GM21619 (cell line): ENCODE results near the gene CELA1.
"Not testable (repeated sequence)": the region's sequence is repeated elsewhere in the genome, so short reads cannot be mapped to it uniquely, and the experiment has no call there.

Source experiments
- ATAC-seq: cut with Tn5 transposase; IDR thresholded peaks from one replicate; pipeline ENCODE4 v1.9.1; 2021; ENCODE audit not compliant: unreplicated experiment

The CELA1 gene

GRCh38 chr12:51320311-51320694 is 26.2 kb downstream of the CELA1 start:
- ATAC-seq = no peak

GRCh38 chr12:51318846-51319599 is 27.5 kb downstream of the CELA1 start:
- no peak for ATAC-seq

- ATAC-seq = not testable (repeated sequence)
Observed at GRCh38 chr12:51318057-51318806, 28.2 kb downstream of the CELA1 start.

- no peak for ATAC-seq
Observed at GRCh38 chr12:51311389-51311788, 35.1 kb downstream of the CELA1 start.

- no peak for ATAC-seq
Observed at GRCh38 chr12:51307655-51308593, 38.6 kb downstream of the CELA1 start.

GRCh38 chr12:51306507-51306906 is 40.0 kb downstream of the CELA1 start:
- no peak for ATAC-seq

- ATAC-seq = not testable (repeated sequence)
Observed at GRCh38 chr12:51300768-51301167, 45.7 kb downstream of the CELA1 start.

DNA sequence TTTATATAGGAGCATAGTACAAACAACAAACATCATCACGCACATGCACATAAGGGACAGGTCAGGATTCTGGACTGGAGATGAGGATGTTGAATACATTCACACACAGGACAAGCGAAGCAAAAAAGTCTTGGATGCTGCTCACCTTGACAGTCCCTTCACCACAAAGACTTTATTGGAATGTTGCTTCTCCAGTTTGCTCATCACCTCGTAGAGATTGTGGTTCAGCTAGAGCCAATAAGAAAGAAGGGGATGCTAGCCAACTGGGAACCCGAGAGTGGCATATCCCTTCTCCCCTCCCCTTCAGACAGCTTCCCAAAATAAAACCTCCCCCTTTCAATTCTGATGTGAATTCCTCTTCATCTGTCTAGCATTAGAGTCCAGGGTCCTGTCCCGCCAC is 50.8 kb downstream of the CELA1 start:
- no peak for ATAC-seq

DNA sequence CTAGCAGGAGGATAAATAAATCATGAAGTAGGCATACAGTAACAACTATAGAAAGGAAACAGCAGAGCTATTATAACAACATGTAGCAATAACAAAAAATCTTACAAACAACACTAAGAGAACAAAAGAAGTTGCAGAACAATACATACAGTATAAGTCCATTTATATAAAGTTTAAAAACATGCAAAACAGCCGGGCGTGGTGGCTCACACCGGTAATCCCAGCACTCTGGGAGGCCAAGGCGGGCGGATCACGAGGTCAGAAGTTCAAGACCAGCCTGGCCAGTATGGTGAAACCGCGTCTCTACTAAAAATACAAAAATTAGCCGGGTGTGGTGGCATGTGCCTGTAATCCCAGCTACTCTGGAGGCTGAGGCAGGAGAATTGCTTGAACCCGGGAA is 52.4 kb downstream of the CELA1 start:
- not testable (repeated sequence) for ATAC-seq

- no peak for ATAC-seq
Observed at GRCh38 chr12:51293696-51294095, 52.8 kb downstream of the CELA1 start.

GRCh38 chr12:51291603-51292513 is 54.6 kb downstream of the CELA1 start:
- not testable (repeated sequence) for ATAC-seq

GRCh38 chr12:51285843-51286242 is 60.6 kb downstream of the CELA1 start:
- ATAC-seq = no peak

GRCh38 chr12:51281202-51281924 is 65.1 kb downstream of the CELA1 start:
- ATAC-seq = no peak
